HG02885 (cell line): ENCODE results near the gene MC1R.

Experiments
- ATAC-seq: cut with Tn5 transposase; IDR thresholded peaks from one replicate; pipeline ENCODE4 v1.9.1; 2021; ENCODE audit warnings: mild to moderate bottlenecking; ENCODE audit not compliant: unreplicated experiment, poor library complexity

Gene MC1R

DNA sequence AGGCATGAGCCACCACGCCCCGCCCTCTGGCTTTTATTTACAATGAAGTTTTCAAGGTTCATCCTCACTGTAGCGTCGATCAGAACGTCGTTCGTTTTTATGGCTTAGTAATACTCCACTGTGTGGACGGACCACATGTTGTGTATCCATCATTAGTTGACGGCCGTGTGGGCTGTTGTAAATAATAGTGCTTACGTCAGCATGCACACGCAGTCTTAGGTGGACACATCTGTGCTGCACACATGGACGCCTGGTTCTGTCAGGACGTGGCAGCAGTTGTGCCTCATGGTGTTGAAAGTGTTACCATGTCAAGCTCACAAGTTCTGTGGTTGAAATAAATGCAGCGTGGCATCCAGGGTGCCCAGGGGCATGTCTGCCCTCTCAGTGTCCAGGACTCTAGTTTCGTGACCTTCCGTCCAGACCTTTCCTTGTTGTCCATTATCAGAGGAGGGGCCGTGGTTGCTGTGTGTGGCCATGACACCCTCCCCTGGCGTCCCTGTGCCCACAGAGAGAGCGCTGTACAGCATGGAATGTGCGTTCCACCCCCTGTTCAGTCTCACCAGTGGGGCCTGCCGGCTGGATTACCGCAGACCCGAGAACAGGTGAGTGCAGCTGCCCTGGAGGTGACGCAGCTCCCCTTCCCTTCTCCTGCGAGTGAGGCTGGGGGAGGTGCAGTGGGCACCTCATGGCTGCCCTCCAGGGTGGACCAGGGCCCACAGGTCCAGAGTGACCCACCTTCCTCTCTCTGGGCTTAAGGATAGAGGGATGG, 23.0 kb upstream of the MC1R start:
- ATAC-seq = no peak

DNA sequence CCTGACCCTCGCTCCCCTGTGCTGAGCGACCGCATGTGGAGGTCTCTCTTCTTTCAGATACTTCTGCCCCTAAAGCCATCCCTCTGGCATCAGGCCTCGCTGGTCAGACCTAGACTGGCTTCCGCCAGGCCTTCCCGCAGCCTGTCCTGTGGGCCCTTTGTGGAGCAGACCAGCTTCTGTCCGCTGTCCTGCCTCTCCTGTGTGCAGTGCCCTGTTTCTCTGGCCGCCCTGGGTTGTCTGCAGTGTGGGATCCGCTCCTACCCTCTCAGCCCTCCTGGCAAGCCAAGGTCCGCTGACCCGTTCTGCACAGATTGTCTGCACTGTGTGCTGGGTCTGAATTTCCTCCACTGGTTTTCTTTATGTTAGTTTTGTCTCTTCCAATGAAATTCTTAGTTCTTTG, 21.5 kb upstream of the MC1R start:
- no peak for ATAC-seq

DNA sequence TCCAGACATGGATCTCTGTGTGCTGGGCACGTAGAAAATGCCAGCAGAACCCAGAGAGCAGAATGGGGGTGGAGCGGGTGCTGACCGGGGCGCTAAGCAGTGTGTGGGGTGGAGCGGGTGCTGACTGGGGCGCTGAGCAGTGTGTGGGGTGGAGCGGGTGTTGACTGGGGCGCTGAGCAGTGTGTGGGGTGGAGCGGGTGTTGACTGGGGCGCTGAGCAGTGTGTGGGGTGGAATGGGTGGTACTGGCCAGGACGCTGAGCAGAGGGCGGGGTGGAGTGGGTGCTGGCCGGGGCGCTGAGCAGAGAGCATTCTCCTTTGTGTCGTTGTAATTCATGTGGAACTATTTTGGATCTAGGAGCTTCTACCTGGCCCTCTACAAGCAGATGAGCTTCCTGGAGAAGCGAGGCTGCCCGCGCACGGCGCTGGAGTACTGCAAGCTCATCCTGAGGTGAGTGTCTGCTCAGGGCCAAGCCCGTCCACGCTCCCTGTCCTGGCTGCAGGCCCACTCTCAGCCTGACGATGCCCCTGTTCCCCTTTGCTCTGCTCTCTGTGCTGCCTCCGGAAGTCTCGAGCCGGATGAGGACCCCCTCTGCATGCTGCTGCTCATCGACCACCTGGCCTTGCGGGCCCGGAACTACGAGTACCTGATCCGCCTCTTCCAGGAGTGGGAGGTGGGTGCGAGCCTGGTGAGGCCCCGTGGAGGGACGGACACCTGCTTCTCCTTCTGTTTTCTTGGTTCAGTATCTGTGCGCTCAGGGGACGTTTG, 20.3 kb upstream of the MC1R start:
- no peak for ATAC-seq

DNA sequence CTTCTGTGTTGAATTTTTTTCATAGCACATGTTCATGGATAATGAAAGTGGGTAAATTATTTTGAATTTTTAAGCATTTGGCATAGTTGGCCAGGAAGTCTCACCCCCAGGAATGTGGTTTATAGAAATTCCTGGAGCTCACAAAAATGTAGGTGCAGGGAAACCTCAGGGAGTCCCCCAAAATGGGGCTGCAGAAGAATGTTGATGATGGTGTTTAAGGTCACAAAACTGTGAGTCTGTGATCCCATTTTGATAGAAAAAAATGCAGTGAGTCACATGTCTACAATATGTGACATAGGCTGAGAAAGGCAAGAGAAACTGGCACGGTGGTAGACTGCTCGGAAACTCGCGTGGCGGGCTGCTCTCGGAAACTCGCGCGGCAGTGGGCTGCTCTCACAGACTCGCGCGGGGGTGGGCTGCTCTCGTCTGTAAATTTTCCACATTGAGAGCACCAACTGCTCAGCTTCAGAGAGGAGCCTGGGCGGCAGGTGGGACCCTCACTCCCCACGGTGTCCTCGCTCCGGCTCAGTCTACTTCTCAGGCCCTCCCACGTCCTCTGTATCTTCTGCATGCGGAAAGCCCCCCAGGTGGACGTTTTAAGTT, 18.7 kb upstream of the MC1R start:
- no peak for ATAC-seq

DNA sequence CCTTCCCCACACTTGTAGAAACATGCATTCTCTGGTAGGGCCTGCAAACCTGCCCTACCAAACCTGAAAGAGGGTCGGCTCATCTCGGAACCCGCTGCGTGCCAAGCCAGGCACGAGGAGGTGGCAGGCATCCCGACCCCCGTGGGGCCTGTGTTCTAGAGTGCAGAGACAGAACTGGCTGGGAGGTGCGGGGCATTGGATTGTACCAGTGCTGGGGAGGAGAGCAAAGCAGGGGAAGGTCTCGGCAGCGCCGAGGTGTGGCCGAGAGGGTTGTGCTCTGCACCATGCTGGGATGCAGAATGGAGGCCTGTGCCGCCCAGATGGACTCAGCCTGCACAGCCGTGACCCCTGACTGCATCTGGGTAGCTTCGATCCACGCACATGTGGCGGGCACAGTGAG, 17.8 kb upstream of the MC1R start:
- ATAC-seq = no peak

DNA sequence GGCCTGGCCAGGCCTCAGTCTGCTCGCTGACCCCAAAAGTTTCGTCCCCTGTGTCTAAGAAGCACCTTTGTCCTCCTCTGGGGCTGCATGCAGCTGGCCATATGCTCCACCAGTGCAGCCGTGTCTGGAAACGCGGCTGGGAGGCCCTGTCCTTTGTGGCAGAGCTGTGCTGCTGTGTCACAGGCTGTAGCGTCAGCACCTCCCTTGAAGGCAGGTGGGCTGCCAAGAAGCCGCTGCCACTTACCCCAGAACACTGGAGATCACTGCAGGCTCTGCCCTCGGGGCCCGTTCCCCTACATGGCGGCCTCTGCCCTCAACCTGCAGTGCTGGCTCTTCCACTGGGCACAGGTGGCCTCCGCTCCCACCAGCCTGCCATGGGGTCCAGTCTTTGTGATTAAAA, 15.7 kb upstream of the MC1R start:
- ATAC-seq = no peak

DNA sequence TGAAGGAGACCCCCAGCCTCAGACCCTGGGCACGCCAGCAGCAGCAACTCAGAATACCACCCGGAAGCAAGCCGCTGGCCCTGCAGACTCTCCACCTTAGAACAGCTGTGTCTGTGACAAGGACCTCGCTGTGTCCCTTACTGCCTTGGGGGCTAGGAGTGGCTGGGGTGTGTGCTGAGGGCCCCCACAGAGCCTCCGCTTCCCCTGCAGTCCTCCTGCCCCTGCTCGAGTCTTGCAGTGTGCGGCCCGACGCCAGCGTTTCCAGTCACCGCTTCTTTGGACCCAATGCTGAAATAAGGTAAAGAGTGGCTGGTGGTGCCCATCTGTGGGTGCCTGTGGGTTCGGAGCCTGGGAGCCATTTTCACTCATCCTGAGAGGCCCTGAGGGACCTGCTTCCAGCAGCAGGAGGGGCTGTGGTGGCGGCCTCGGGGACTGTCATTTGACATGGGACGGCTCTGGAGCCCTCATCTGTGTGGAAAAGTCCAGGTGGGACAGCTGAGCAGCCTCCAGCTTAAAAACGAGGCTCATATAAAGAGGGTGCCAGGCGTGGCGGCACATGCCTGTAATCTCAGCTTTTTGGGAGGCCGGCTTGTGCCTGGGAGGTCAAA, 14.7 kb upstream of the MC1R start:
- no peak for ATAC-seq

DNA sequence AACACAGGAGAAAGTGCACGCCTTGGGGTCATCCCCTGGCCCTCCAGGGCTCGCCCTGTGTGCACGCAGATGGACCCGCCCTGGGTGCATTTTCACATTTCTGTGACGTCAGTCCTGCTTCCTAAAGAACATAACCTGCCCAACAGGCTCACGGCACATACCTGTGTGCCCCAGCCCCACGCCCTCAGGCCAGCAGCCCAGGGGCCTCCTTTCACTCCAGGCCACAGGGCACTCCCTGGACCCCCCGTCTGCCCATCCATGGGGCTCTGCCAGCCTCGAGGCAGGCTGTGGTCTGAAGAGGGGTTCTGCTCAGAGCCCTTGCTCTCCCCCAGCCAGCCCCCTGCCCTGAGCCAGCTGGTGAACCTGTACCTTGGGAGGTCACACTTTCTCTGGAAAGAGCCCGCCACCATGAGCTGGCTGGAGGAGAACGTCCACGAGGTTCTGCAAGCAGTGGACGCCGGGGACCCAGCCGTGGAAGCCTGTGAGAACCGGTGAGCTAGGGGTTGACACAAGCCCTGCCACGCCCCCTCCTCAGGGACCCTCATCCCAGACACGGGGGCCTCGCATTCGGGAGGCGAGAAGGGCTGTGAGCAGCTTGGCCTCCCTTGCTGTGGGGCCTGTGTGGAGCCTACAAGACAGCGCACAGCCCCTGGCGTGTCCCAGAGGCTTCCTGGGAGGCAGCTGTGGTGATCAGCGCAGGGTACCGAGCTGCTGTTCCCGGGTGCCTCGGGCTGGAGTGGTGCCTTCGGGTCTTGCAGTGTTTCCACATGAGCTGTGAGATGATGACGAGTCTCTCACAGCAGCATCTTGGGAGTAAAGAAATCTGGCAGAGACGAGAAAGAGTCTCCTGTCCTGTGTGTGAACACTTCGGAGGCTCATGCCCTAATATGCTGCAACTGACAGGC, 13.8 kb upstream of the MC1R start:
- ATAC-seq = no peak

DNA sequence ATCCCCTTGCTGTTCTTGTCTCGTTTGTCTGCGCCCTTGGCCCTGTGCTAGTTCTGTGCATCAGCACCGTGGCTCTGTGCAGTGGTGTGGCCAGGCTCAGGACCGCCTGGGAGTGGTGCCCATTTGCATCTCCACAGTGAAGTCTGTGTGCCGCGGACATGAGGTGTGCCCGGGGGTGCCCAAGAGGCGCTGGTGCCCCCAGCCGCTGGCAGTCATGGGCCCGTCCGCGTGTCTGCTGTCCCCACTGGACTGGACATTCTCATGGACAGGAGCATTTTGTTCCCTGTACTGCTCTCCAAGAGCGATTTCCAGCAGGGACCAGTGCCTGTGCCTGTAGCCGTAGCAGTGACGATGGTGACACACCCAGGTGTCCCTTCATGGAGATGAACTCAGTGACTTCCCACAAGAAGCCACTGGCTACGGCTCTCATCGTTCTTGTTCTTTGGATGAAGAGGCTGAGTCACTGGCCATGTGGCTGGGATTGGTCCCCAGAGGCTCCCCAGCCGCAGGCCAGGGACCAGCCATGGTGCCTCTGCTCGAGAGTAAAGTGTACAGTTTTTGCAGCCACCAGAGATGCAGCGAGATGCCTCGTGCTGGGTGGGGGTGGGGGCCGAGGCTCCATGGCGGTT, 13.0 kb upstream of the MC1R start:
- no peak for ATAC-seq

DNA sequence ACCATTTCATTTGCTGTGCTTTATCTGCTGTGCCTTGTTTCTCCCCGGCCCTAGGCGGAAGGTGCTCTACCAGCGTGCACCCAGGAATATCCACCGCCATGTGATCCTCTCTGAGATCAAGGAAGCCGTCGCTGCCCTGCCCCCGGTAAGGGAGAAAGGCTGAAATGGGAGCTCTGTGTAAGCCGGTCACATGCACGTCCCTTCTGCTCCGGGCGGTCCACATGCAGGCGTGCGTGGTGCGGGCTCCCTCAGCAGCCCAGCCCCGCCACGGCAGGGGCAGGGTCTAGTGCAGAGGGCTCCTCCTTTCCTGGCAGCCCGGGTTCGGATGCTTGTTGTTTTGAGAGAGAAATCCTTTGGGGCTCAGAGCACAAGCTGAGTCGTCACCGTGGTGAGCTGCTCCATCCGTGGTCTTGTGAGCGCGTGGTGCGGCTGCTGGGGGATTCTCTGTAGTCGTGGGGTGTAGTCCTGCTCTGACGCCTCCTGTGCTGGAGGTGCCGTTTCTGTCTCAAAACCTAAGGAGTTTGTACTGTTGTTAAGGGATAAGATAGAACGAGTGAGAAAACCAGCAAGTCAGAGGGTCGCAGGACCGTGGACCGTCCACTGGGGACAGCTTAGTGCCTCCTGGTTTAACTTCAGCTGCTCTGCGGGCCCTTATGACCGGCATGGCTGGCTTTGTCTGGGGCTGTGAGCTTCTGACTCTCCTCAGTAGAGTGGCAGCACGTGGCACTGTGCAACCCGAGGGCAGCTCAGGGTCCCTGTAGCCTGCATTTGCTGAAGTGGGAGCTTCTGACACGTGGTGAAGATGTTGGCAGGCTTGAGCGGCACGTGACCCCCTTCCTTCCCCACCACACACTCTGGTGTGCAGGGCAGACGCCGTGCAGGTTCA, 12.3 kb upstream of the MC1R start:
- no peak for ATAC-seq

DNA sequence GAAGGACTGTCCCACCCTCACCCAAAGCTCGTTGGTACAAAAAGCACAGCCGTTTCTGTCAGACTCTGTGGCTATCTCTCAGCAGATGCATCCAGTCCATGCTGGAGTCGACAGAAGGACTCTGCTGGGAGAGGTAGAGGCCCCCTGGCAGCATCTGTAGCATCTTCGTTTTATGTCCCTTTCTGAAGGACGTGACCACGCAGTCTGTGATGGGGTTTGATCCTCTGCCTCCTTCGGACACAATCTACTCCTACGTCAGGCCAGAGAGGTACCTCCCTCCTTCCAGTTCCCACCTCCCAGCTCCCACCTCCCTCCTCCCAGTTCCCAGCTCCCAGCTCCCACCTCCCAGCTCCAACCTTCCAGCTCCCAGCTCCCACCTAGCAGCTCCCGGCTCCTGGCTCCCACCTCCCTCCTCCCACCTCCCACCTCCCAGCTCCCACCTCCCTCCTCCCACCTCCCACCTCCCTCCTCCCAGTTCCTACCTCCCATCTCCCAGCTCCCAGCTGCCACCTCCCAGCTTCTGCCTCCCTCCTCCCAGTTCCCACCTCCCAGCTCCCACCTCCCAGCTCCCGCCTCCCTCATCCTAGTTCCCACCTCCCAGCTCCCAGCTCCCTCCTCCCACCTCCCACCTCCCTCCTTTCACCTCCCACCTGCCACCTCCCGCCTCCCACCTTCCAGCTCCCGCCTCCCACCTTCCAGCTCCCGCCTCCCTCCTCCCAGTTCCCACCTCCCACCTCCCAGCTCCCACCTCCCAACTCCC, 11.4 kb upstream of the MC1R start:
- no peak for ATAC-seq

DNA sequence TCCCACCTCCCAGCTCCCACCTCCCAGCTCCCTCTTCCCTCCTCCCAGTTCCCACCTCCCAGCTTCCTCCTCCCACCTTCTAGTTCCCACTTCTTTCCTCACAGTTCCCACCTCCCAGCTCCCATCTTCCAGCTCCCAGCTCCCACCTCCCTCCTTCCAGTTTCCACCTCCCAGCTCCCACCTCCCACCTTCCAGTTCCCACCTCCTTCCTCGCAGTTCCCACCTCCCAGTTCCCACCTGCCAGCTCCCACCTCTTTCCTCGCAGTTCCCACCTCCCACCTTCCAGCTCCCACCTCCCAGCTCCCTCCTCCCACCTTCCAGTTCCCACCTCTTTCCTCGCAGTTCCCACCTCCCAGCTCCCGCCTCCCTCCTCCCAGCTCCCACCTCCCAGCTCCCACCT, 10.4 kb upstream of the MC1R start:
- ATAC-seq = no peak

DNA sequence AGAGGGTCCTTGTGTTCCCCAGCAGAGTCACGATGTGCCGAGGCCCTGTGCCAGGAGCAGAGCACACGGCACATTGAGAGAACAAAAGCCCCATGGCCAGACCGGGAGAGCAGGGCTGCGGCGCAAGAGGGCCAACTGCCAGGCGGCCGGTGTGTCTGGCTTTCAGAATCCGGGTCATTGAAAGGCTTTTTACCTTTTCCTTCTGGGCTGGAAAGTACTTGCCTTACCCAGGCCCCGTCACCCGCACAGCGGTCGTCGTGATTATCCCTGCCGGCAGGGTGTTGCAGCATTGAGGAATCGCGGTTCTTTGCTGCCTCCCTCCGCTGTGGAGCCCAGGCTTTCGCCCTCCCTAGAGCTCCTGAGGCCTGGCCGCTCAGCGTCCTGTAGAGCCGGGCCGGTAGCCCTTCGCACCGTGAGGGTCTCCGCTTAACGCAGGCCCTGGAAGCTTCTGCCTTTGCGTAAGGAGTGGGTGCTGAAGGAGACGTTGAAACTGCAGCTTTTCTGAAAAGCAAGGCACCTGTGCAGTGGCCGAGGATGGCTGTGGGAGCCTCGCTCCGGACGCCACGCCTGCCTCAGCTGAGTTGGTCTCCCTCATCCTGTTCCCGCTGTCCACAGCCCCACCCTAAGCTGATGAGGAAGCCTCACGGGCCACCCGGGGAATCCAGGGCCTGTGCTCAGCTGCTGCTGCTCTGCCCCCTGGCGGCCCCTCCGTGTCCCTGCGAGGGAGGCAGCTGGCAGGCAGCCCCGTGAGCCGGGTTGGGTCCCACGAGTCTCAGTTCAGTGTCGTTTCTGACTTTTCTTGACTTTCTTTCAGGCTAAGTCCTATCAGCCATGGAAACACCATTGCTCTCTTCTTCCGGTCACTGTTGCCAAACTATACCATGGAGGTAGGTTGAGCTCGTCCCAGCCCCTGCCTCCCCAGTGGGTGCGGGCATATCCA, 8.6 kb upstream of the MC1R start:
- ATAC-seq = no peak

DNA sequence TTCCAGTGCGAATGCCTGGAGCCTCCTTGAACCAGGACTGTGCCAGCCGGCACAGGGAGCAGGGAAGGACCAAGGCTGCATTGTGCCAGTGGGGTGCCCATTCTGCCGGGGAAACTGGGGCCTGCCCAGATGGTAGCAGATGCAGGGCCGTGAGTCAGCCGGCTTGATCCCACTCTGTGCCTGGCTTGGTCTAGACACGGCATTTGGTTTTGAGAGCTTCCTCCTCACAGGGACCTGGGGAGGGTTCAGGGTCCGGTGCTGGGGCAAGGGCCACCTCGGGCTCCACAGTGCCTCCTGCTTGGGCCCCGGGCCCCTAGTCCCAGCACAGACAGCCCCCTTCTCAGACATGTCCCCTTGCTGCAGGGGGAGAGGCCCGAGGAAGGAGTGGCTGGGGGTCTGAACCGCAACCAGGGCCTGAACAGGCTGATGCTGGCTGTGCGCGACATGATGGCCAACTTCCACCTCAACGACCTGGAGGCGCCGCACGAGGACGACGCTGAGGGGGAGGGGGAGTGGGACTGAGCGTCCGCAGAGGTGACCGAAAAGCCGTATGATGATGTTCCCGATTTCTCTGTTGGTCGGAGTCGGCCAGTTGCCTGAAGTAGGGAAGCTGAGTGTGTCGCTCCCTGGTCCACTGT, 7.8 kb upstream of the MC1R start:
- no peak for ATAC-seq

DNA sequence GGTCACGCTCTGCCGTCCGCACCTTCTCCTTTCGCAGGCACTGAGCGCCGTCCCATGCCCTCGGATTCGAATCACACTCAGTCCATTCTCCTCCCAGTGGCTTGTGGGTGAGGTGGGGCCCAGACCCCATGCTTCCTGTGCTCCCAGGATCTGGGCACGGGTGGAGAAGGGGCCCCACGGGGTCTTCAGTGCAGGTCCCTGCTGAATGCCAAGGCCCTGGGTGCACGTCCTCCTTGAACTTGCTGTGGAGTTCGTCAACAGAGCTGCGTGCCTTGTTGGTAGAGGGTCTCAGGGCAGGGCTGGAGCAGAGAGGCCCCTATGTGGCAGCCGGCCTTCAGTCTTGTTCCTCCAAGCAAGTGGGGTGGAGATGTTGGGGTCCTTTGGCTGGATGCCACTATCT, 7.3 kb upstream of the MC1R start:
- no peak for ATAC-seq

DNA sequence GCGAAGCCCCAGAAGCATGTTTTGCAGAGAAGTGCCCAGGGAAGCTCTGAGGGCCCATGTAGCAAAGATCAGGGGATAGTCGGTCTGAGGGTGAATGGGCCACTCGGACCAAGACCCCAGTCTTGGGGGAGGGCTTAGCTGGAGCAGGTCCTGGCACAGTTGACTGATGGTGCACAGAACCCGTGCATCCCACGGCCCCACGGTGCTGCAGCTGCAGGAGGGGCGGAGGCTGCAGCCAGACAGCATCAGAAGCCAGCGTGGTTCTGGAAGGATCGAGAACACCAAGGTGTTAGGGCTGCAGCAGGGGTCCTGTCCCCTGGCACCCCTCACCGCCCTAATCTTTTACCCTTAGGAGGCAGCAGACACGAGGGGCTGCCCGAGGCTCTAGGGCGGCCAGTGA, 6.5 kb upstream of the MC1R start:
- ATAC-seq = no peak

DNA sequence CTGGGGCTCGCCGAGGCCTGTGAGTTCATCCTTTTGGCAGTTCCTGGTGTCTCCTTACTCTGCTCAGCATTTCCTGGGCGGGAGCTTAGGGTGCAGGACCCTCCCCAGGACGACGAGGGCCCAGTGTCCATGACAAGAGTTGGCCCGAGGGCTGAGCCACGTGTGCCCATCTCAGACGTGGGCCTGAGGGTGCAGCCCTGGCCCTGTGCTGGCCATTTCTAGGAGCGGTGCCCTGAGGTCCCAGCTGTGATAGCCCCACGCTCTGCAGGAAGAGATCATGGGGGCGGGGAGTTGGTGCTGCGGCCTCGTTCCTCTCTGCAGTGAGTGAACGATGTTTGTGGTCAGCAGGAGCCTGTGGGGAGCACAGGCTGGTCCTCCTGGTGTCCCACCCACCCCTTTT, 6.0 kb upstream of the MC1R start:
- no peak for ATAC-seq
